ENCODE data around the gene PAM.

GRCh38 chr5:102722931-102723330 lies 32.2 kb upstream of the PAM start:
- no peak for TF ChIP-seq ZNF274 (IDR thresholded peaks at IDR 0.05; ENCODE audit: low read depth, low read length)
- TF ChIP-seq SUZ12 (IDR thresholded peaks at IDR 0.05; ENCODE audit: extremely low read depth, insufficient read depth, insufficient read length): no peak
